Loucy (cell line): ENCODE data around the gene CNOT6.

Experiments
- H2AFZ ChIP-seq: fragments of 200-600 bp; sonication (generic); 2 replicates; pipeline ENCODE4 v1.6.0; 2016; ENCODE audit warnings: antibody characterized with exemption, mild to moderate bottlenecking, low read length, moderate library complexity
- H3F3A ChIP-seq: fragments of 200-600 bp; 2 replicates; pipeline ENCODE4 v1.6.0; 2016; ENCODE audit warnings: antibody characterized with exemption, low read depth, mild to moderate bottlenecking
- H3K27me3 ChIP-seq: fragments of 200-600 bp; sonication (generic); 2 replicates; pipeline ENCODE4 v1.6.1; 2014; ENCODE audit warnings: low read length, mild to moderate bottlenecking; ENCODE audit not compliant: insufficient read depth, poor library complexity, severe bottlenecking
- H3K36me3 ChIP-seq: fragments of 200-600 bp; sonication (generic); 2 replicates; pipeline ENCODE4 v1.6.1; 2016; ENCODE audit warnings: low read length; ENCODE audit not compliant: insufficient read depth
- H3K4me1 ChIP-seq: fragments of 200-600 bp; sonication (generic); 2 replicates; pipeline ENCODE4 v1.5.1; 2014; ENCODE audit warnings: low read length, mild to moderate bottlenecking; ENCODE audit not compliant: insufficient read depth, poor library complexity, severe bottlenecking
- H3K4me2 ChIP-seq: fragments of 200-600 bp; sonication (generic); 2 replicates; pipeline ENCODE4 v1.6.0; 2014; ENCODE audit warnings: antibody characterized with exemption, low read length, low read depth, mild to moderate bottlenecking; ENCODE audit not compliant: poor library complexity, severe bottlenecking
- H3K4me3 ChIP-seq: fragments of 200-600 bp; sonication (generic); 2 replicates; pipeline ENCODE4 v1.5.1; 2014; ENCODE audit warnings: low read length, mild to moderate bottlenecking, mixed read lengths; ENCODE audit not compliant: poor library complexity, severe bottlenecking
- H3K79me2 ChIP-seq: fragments of 200-600 bp; sonication (generic); 2 replicates; pipeline ENCODE4 v1.6.1; 2014; ENCODE audit warnings: low read length; ENCODE audit not compliant: insufficient read depth
- H3K9ac ChIP-seq: fragments of 200-600 bp; sonication (generic); 2 replicates; pipeline ENCODE4 v1.6.0; 2014; ENCODE audit warnings: mild to moderate bottlenecking, low read depth, low read length, moderate library complexity; ENCODE audit not compliant: poor library complexity, severe bottlenecking
- H3K9me2 ChIP-seq: fragments of 200-600 bp; sonication (generic); replicated peaks from 2 replicates; pipeline ENCODE4 v1.6.1; 2016; ENCODE audit warnings: low read depth, low read length, mixed read lengths
- H3K9me3 ChIP-seq: fragments of 200-600 bp; sonication (generic); 2 replicates; pipeline ENCODE4 v1.6.1; 2014; ENCODE audit warnings: mild to moderate bottlenecking, antibody characterized with exemption, low read length, low read depth; ENCODE audit not compliant: insufficient read depth
- H4K20me1 ChIP-seq: fragments of 200-600 bp; sonication (generic); 2 replicates; pipeline ENCODE4 v1.6.0; 2014; ENCODE audit warnings: antibody characterized with exemption, low read length, mild to moderate bottlenecking; ENCODE audit not compliant: insufficient read depth, poor library complexity, severe bottlenecking
- EZH2phosphoT487 ChIP-seq: fragments of 200-600 bp; IDR thresholded peaks from 2 replicates; pipeline ENCODE4 v1.6.1; 2018; ENCODE audit warnings: antibody characterized with exemption, mild to moderate bottlenecking, moderate library complexity, borderline replicate concordance
- TF ChIP-seq, protein P1 (sequence below): fragments of 200-600 bp; sonication (generic); conservative IDR thresholded peaks from 2 replicates; pipeline ENCODE4 v1.5.1; 2014; ENCODE audit warnings: mild to moderate bottlenecking, antibody characterized with exemption, low read length

CNOT6 gene

DNA sequence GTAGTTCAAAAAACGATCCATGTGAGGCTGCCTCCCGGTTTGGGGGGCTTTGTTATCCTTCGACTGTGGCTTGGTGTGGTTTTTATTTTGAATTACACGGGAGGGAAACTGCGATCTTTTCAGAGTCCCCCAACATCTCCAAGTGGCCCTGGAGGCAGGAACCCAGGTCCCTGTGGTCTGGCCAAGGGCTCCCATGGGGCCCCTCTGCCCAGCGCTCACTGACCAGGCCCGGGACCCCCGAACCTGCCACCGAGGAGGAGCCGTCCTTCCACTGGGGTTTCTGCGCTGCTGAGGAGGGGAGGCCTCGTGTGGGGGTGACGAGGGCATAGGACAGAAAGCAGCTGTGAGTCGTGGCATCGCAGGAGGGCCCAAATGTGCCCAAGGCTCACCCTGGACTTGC is 115.2 kb downstream of the CNOT6 start:
- H2AFZ ChIP-seq: no peak overlapping the region
- H3K4me3 ChIP-seq: no peak overlapping the region
- no peak for TF ChIP-seq EZH2phosphoT487
- TF ChIP-seq, protein P1, sequence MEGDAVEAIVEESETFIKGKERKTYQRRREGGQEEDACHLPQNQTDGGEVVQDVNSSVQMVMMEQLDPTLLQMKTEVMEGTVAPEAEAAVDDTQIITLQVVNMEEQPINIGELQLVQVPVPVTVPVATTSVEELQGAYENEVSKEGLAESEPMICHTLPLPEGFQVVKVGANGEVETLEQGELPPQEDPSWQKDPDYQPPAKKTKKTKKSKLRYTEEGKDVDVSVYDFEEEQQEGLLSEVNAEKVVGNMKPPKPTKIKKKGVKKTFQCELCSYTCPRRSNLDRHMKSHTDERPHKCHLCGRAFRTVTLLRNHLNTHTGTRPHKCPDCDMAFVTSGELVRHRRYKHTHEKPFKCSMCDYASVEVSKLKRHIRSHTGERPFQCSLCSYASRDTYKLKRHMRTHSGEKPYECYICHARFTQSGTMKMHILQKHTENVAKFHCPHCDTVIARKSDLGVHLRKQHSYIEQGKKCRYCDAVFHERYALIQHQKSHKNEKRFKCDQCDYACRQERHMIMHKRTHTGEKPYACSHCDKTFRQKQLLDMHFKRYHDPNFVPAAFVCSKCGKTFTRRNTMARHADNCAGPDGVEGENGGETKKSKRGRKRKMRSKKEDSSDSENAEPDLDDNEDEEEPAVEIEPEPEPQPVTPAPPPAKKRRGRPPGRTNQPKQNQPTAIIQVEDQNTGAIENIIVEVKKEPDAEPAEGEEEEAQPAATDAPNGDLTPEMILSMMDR: no peak
- H3K27me3 ChIP-seq: no peaks in the 10 kb centered on the region
- H4K20me1 ChIP-seq: no peaks in the 10 kb centered on the region
- H3K4me2 ChIP-seq: no peak overlapping the region
- no peaks in the 10 kb centered on the region for H3K9me3 ChIP-seq
- H3K9ac ChIP-seq: no peak overlapping the region
- no peaks in the 10 kb centered on the region for H3K79me2 ChIP-seq
- no peaks in the 10 kb centered on the region for H3K4me1 ChIP-seq
- H3F3A ChIP-seq: no peaks in the 10 kb centered on the region
- no peaks in the 10 kb centered on the region for H3K36me3 ChIP-seq
- H3K9me2 ChIP-seq: no peaks in the 10 kb centered on the region

DNA sequence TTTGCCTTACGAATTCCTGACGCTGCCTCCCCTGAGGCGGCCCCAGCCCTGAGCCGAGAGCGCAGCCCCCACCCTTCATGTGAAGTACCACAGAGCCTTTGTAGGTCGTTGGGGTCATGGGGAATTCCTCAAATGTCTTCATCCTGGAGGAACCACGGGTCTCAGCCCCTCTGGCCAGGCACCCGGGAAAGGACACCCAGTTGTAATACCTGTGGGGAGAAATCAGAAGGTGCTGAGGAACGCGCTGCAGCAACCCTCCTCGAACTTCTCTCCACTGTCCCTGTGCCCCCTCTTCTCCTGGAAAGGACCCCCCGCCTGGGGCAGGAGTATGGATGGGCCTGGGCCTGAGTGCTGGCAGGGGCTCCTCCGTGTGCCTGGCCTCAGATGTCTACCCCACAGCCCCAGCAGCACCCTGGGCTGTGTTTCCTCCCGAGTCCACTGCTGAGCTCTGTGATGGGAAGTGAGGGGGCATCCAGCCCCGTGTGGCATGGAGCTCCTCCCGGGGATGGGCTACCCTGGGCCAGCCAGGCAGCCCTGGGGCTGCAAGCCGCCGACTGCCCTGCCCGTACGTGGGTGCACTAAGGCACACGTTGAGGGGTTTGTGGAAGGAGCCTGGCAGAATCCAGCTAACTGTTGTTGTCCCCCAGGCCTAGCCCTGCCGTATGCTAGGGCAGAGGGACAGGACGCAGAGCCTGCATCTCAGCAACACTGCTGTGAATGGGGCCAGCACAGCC is 115.8 kb downstream of the CNOT6 start:
- Histone ChIP-seq H3K36me3 (no peaks in the 10 kb centered on the region), H3F3A (no peaks in the 10 kb centered on the region), H3K9me3 (no peaks in the 10 kb centered on the region), H2AFZ (no peak overlapping the region), H3K9me2 (no peaks in the 10 kb centered on the region), H3K9ac (no peak overlapping the region), H3K4me3 (no peak overlapping the region), H3K79me2 (no peaks in the 10 kb centered on the region), H3K4me1 (no peaks in the 10 kb centered on the region), H4K20me1 (no peaks in the 10 kb centered on the region), H3K27me3 (no peaks in the 10 kb centered on the region), H3K4me2 (no peak overlapping the region)
- TF ChIP-seq, protein P1: no peak
- TF ChIP-seq EZH2phosphoT487: no peak

DNA sequence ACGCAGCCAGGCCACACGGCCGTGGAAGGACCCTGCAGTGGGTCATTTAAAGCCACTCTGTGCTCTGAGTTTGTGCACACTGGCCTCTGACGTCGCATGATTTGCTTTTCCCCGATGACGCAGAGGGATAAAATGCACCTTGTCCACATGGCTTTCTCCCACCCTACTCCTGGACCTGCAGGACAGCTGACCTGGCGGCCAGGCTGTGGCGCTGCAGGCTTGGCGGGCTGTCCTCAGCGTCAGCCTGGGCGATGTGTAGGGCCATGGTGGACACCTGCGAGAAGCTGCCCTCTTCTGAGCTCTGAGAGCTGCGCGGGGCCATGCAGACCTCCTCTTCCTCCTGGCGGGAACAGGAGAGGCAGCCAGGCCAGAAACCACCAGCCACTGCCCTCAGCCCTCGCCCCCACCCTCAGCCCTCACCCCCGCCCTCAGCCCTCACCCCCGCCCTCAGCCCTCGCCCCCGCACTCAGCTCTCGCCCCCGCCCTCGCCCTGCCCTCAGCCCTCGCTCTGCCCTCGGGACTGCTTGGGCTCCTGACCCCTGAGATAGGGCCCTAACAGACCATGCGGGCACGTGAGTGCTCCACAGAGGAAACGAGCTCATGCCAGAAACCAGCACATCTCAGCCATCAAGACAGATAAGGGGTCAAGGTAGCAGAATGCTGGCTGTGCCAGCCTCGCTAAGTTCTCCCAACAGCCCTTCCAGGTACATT is 117.1 kb downstream of the CNOT6 start:
- Histone ChIP-seq H3F3A (no peaks in the 10 kb centered on the region), H3K9ac (no peak overlapping the region), H3K36me3 (no peaks in the 10 kb centered on the region), H4K20me1 (no peaks in the 10 kb centered on the region), H3K4me1 (no peaks in the 10 kb centered on the region), H3K4me3 (no peak overlapping the region), H3K9me2 (no peaks in the 10 kb centered on the region), H3K79me2 (no peaks in the 10 kb centered on the region), H2AFZ (no peak overlapping the region), H3K9me3 (no peaks in the 10 kb centered on the region), H3K27me3 (no peaks in the 10 kb centered on the region), H3K4me2 (no peak overlapping the region)
- TF ChIP-seq EZH2phosphoT487: no peak
- TF ChIP-seq, protein P1: no peak
